Astrocyte (in vitro differentiated cells and primary cell): ENCODE results near the gene AAR2. TPM values are rescaled to one million over a fixed set of nuclear protein-coding genes. Genes with fewer than 3 reads are reported as not detected.

Experiments used
- DNase-seq: peaks from one replicate; pipeline ENCODE4 v3.0.0-alpha.2; 2010; ENCODE audit warnings: low read depth
- FAIRE-seq: peaks from 2 replicates; lab custom pipeline; 2011; peaks lifted over from hg19 to GRCh38; lab: Jason Lieb, UNC
- H2AFZ ChIP-seq: 2 replicates; pipeline ENCODE4 v1.6.0; 2012; ENCODE audit warnings: low read depth, low read length, inconsistent platforms
- H3K27ac ChIP-seq: 2 replicates; pipeline ENCODE4 v1.5.1; 2011; ENCODE audit warnings: low read depth, low read length, inconsistent platforms
- H3K27me3 ChIP-seq: 2 replicates; pipeline ENCODE4 v1.6.0; 2011; ENCODE audit warnings: low read length, inconsistent platforms; ENCODE audit not compliant: insufficient read depth
- H3K36me3 ChIP-seq: 2 replicates; pipeline ENCODE4 v1.5.1; 2011; ENCODE audit warnings: low read length, inconsistent platforms; ENCODE audit not compliant: insufficient read depth
- H3K4me1 ChIP-seq: 2 replicates; pipeline ENCODE4 v1.5.1; 2011; ENCODE audit warnings: low read length, inconsistent platforms; ENCODE audit not compliant: insufficient read depth
- H3K4me2 ChIP-seq: 2 replicates; pipeline ENCODE4 v1.6.0; 2012; ENCODE audit warnings: low read length, inconsistent platforms
- H3K4me3 ChIP-seq: 2 replicates; pipeline ENCODE4 v1.5.1; 2011; ENCODE audit warnings: low read depth, mild to moderate bottlenecking, low read length, inconsistent platforms; ENCODE audit not compliant: insufficient read depth
- H3K79me2 ChIP-seq: 2 replicates; pipeline ENCODE4 v1.6.0; 2012; ENCODE audit warnings: mild to moderate bottlenecking, low read length, inconsistent platforms; ENCODE audit not compliant: insufficient read depth
- H3K9ac ChIP-seq: 2 replicates; pipeline ENCODE4 v1.6.0; 2012; ENCODE audit warnings: mild to moderate bottlenecking, low read length, inconsistent platforms
- H3K9me3 ChIP-seq: 2 replicates; pipeline ENCODE4 v1.5.1; 2012; ENCODE audit warnings: low read depth, mild to moderate bottlenecking, low read length, inconsistent platforms; ENCODE audit not compliant: insufficient read depth
- H4K20me1 ChIP-seq: 2 replicates; pipeline ENCODE4 v1.6.0; 2012; ENCODE audit warnings: low read length, inconsistent platforms; ENCODE audit not compliant: insufficient read depth
- H3K27ac Mint-ChIP-seq: one replicate; pipeline ENCODE4 v1.8.0; 2021; ENCODE audit warnings: mild to moderate bottlenecking, mixed read lengths; ENCODE audit not compliant: unreplicated experiment
- H3K27me3 Mint-ChIP-seq: one replicate; pipeline ENCODE4 v1.8.0; 2021; ENCODE audit warnings: low read depth, mixed read lengths; ENCODE audit not compliant: unreplicated experiment
- H3K36me3 Mint-ChIP-seq: one replicate; pipeline ENCODE4 v1.8.0; 2021; ENCODE audit warnings: low read depth, mixed read lengths; ENCODE audit not compliant: unreplicated experiment
- H3K4me1 Mint-ChIP-seq: one replicate; pipeline ENCODE4 v1.8.0; 2021; ENCODE audit warnings: low read depth, mixed read lengths; ENCODE audit not compliant: unreplicated experiment
- H3K4me3 Mint-ChIP-seq: one replicate; pipeline ENCODE4 v1.8.0; 2021; ENCODE audit warnings: mild to moderate bottlenecking, moderate library complexity, mixed read lengths; ENCODE audit not compliant: unreplicated experiment
- H3K9me3 Mint-ChIP-seq: one replicate; pipeline ENCODE4 v1.8.0; 2021; ENCODE audit warnings: mild to moderate bottlenecking, mixed read lengths; ENCODE audit not compliant: unreplicated experiment
- CTCF ChIP-seq: IDR thresholded peaks from 2 replicates; pipeline ENCODE4 v1.5.1; 2011; ENCODE audit warnings: low read depth, mild to moderate bottlenecking, inconsistent platforms, low read length, moderate library complexity; ENCODE audit not compliant: insufficient read depth
- EZH2 ChIP-seq: IDR thresholded peaks from 2 replicates; pipeline ENCODE4 v1.6.1; 2012; ENCODE audit warnings: mild to moderate bottlenecking, low read length, inconsistent platforms; ENCODE audit not compliant: insufficient read depth
- total RNA-seq: library from RNA; stranded (reverse); gene quantifications from 2 replicates; pipeline ENCODE4 v1.2.1, GENCODE V29; 2021

The AAR2 gene
- total RNA-seq, 1 donor from 2014 or later, result 21.7 TPM

- no peak for DNase-seq
- H3K27me3 Mint-ChIP-seq, result no peaks in the 10 kb centered on the region
- FAIRE-seq, result no peak
Observed at GRCh38 chr20:36238153-36238552, 1.9 kb downstream of the AAR2 start.

GRCh38 chr20:36238760-36239159 is 2.5 kb downstream of the AAR2 start:
- H3K9me3 Mint-ChIP-seq, result no peaks in the 10 kb centered on the region
- Histone ChIP-seq H3K27ac (no peak overlapping the region), H3K9me3 (no peaks in the 10 kb centered on the region), H3K27me3 (no peaks in the 10 kb centered on the region), H2AFZ (no peak overlapping the region), H3K4me2 (no peak overlapping the region), H3K79me2 (peaks cover 70% of the 10 kb centered on the region), H3K36me3 (peaks cover 17% of the 10 kb centered on the region), H3K4me1 (peaks cover 10% of the 10 kb centered on the region), H3K9ac (no peak overlapping the region), H4K20me1 (peaks cover 57% of the 10 kb centered on the region), H3K4me3 (no peak overlapping the region)
- H3K36me3 Mint-ChIP-seq, result peaks cover 2% of the 10 kb centered on the region
- FAIRE-seq (no peak), DNase-seq (no peak)
- TF ChIP-seq EZH2 (no peak), CTCF (no peak)
- no peak overlapping the region for H3K27ac Mint-ChIP-seq
- peaks cover 8% of the 10 kb centered on the region for H3K4me1 Mint-ChIP-seq
- peak overlapping the region; percentile 21 for H3K4me3 Mint-ChIP-seq
- H3K27me3 Mint-ChIP-seq, result no peaks in the 10 kb centered on the region

More at GRCh38 chr20:36238153-36238552, 1.9 kb downstream of the AAR2 start:
- TF ChIP-seq EZH2, result no peak
- TF ChIP-seq CTCF, result no peak
- Histone ChIP-seq H3K27me3 (no peaks in the 10 kb centered on the region), H3K4me1 (peaks cover 10% of the 10 kb centered on the region), H2AFZ (no peak overlapping the region), H3K79me2 (peaks cover 64% of the 10 kb centered on the region), H4K20me1 (peaks cover 51% of the 10 kb centered on the region), H3K27ac (no peak overlapping the region), H3K4me2 (no peak overlapping the region), H3K4me3 (no peak overlapping the region), H3K36me3 (peaks cover 16% of the 10 kb centered on the region), H3K9me3 (no peaks in the 10 kb centered on the region), H3K9ac (no peak overlapping the region)
- H3K36me3 Mint-ChIP-seq, result peaks cover 2% of the 10 kb centered on the region
- H3K4me1 Mint-ChIP-seq, result peaks cover 8% of the 10 kb centered on the region
- no peak overlapping the region for H3K27ac Mint-ChIP-seq
- H3K4me3 Mint-ChIP-seq, result peak overlapping the region; percentile 54
- H3K9me3 Mint-ChIP-seq, result no peaks in the 10 kb centered on the region

- H3K27me3 Mint-ChIP-seq, result no peaks in the 10 kb centered on the region
- H3K4me1 ChIP-seq, result peaks cover 10% of the 10 kb centered on the region
- FAIRE-seq, result no peak
- H3K4me1 Mint-ChIP-seq, result peaks cover 8% of the 10 kb centered on the region
- H3K4me3 ChIP-seq, result no peak overlapping the region
- no peak for DNase-seq
- peaks cover 70% of the 10 kb centered on the region for H3K79me2 ChIP-seq
- no peak overlapping the region for H3K27ac Mint-ChIP-seq
- H3K4me3 Mint-ChIP-seq, result no peak overlapping the region
- no peaks in the 10 kb centered on the region for H3K9me3 Mint-ChIP-seq
- H3K27me3 ChIP-seq, result no peaks in the 10 kb centered on the region
- TF ChIP-seq EZH2, result no peak
- TF ChIP-seq CTCF, result no peak
- H4K20me1 ChIP-seq, result peaks cover 70% of the 10 kb centered on the region
- H3K36me3 Mint-ChIP-seq, result peaks cover 2% of the 10 kb centered on the region
- H3K36me3 ChIP-seq, result peaks cover 25% of the 10 kb centered on the region
- H2AFZ ChIP-seq, result no peak overlapping the region
- H3K27ac ChIP-seq, result no peak overlapping the region
- H3K9me3 ChIP-seq, result no peaks in the 10 kb centered on the region
- H3K4me2 ChIP-seq, result no peak overlapping the region
- no peak overlapping the region for H3K9ac ChIP-seq
Observed at GRCh38 chr20:36240076-36240475, 3.8 kb downstream of the AAR2 start.
